Measurements from ENCODE around the gene NSUN6.
A peak's percentile ranks its signal among the peaks of the same experiment; 100 is the strongest.

The NSUN6 gene

DNA sequence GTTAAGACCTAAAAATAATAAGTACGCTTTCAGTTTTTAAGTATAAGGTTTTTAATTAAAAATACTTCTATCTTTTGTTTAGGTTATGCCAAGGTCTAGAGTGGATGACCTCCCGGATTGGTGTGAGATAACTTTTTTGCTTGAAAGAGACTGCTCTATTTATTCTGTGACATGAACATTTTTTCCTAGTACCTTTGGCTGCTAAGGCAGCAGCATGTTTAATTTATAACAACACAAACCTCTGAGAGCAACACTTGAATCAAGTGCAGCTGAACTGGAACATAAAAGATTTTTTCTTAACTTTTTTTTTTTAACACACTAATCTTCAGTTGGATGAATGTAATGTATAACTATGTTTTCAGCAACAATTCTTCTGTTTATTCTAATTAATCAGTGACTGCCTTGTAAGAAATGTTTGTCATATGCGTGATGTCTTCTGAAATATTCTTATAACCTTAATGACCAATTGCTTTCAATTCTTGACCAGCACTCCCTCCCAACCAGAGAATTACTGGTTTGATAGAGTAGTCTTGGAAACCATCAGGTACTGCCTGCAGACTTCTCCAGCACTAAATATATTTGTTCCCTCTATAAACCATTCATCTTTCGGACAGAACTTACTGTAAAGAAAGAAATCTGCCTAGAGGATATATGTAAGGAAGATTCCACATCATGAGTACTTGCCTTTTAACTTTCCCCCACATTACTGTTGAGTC is 23.9 kb upstream of the NSUN6 start:
- no peak for TF ChIP-seq GATA1 (IDR thresholded peaks at IDR 0.05; ENCODE audit: low read depth, low read length)
- TF ChIP-seq POLR2A (IDR thresholded peaks at IDR 0.05; ENCODE audit: low read length) = no peak

DNA sequence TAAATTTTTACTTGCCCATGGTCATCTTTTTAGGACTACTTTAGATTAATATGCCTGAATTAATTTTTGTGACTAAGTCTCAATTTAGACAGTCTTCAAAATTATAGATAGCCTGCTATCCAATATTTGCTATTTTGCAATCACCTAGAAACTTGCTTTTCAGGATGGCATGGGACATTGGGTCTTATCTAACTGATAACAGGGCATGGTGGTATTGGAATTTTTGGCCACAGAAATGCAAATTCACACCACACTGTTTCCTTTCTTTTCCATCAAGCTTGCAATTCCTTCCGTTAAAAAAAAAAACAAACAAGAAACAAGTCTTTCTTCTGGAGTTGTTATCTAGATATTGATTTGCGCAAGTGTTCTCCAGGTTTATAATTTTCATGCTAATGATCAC is 16.6 kb upstream of the NSUN6 start:
- no peak for TF ChIP-seq GATA1 (IDR thresholded peaks at IDR 0.05; ENCODE audit: low read depth, low read length)
- TF ChIP-seq POLR2A (IDR thresholded peaks at IDR 0.05; ENCODE audit: low read length) = no peak

More for the DNA sequence above, 23.9 kb upstream of the NSUN6 start:
- DNase-seq = no peak

DNA sequence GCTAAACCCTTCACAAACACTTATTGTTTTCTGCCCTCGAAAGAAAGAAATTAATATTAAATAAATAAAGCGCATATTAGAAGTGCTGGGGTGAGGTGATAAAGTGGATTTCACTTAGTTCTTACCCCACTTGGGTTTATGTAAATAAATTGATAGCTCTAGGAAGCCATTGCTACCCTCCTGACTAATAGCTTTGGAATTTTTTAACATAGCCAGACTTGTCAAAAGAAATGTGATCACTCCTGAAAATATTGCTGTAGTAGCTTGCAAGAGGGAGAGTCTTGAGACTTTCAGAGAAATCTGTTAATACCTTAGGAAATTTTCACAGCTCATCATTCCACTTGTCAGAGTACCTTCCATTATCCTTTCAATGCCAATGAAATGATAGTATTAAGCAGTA is 15.4 kb upstream of the NSUN6 start:
- TF ChIP-seq GATA1 (IDR thresholded peaks at IDR 0.05; ENCODE audit: low read depth, low read length) = no peak
- no peak for DNase-seq

More for the DNA sequence above, 16.6 kb upstream of the NSUN6 start:
- no peak for DNase-seq

DNA sequence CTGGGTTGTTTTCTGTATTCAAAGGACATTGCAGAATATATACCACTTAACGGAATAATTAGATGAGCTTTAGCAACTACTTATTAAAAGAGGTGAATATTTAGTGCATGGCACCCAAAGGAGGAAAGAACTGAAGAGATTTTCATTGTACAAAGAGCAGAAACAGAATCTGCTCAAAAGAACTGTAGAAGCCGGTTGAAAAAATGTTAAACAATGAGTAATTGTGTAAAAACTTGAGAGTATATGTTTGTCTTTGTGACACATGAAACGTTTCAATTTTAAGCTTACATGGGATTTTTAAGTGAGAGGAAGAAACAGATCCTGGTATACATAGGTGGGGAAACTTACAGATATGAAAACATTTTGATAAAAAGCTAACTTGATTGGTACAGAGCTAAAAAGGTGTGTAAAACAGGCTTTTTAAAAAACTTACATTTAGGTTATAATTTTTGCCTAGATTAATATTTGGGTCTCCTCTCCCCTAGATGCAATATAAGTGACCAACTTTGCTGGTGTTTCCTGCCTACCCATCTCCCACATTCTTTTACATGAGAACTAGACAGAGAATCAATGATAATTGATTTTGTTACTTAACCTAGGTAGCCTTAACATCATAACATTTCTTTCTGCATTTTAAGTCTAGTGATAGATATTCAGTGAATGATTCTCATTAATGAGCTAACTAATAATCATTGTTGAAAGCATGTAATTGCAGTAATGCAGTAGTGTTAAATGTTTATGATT is 14.6 kb upstream of the NSUN6 start:
- TF ChIP-seq POLR2A (IDR thresholded peaks at IDR 0.05; ENCODE audit: low read length) = no peak
- TF ChIP-seq GATA1 (IDR thresholded peaks at IDR 0.05; ENCODE audit: low read depth, low read length) = no peak
- no peak for DNase-seq

DNA sequence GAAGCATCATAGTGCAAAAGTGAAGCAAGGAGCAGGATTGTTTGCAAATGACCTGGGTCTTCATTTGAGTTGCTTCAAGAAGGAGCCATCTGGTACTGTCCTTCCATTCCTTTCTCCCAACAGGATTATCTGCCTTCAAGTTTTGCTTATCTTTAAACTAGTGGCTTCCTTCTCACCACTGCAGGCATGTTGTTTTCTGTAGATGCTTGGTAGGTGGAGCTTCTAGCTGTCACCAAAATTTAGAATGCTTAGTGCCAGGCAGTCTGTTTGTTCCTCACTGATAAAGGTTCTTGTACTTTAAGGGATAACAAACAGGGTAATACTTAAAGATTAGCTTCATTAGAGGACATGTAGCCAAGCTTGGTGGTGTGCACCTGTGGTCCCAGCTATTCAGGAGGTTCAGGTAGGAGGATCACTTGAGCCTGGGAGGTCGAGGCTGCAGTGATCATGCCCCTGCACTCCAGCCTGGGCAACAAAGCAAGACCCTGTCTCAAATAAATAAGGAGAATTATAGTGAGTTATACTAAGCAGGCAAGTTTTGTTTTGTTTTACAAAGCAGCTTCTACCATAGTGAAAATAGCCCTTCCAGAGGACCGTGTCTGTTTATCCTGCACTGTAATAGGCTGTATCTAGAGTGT is 13.6 kb upstream of the NSUN6 start:
- TF ChIP-seq GATA1 (IDR thresholded peaks at IDR 0.05; ENCODE audit: low read depth, low read length) (no peak), POLR2A (IDR thresholded peaks at IDR 0.05; ENCODE audit: low read length) (no peak)
- DNase-seq = peak; percentile 29 to 76

DNA sequence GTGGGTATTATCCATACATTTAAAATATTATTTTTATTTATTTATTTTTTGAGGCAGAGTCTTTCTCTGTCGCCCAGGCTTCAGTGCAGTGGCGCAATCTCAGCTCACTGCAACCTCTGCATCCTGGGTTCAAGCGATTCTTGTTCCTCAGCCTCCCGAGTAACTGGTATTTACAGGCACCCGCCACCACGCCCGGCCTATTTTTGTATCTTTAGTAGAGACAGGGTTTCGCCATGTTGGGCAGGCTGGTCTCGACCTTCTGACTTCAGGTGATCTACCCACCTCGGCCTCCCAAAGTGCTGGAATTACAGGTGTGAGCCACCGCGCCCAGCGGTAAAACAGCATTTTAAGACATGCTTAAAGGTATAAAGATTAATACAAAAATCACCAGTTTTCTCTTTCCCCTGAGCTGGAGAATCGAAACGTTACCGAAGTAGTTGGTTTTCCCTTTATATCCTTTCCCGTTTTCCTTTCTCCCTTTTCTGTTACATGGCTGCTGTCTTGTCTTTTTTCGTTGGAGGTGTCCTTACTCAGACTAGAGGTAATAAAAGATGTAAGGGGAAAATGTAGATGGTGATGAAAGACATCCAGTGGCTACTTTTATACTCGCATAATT is 9.5 kb upstream of the NSUN6 start:
- TF ChIP-seq POLR2A (IDR thresholded peaks at IDR 0.05; ENCODE audit: low read length) (no peak), GATA1 (IDR thresholded peaks at IDR 0.05; ENCODE audit: low read depth, low read length) (no peak)

DNA sequence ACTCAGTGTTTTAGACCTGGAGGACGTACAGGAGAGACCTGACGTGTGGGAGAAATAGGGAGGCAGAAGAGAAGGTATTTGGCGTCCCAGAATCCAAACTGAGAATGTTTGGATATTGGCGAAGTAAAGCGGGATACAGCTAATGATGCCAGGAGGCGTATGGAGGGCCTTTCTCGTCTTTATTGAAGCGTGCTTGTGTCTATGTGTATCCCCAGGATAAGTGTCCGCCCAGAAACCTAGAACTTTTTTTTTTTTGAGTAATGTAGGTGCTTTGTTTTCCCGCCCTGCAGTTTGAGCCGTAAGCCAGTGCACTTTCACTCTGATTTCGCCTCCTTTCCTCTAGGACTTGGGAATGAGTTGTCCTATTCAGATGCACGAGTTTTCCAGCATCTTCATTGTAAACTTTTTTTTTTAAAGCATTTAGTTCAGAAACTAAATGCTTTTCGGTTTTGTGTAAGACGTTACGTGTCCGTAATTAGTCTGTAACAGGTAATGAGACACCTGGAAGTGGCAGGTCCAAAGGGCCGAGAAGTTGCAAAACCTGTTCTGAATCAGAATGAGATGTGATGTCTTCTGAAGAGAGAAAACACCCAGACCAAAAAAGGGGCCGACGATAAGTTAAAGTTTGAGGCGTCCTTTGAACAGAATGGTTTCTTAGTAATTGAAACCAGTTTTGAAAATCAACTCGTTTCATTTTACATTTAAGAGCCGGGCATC is 8.6 kb upstream of the NSUN6 start:
- DNase-seq = peak; percentile 71 to 75
- TF ChIP-seq POLR2A (IDR thresholded peaks at IDR 0.05; ENCODE audit: low read length) (no peak), GATA1 (IDR thresholded peaks at IDR 0.05; ENCODE audit: low read depth, low read length) (no peak)

More for the DNA sequence above, 9.5 kb upstream of the NSUN6 start:
- DNase-seq = peak; percentile 15 to 18

DNA sequence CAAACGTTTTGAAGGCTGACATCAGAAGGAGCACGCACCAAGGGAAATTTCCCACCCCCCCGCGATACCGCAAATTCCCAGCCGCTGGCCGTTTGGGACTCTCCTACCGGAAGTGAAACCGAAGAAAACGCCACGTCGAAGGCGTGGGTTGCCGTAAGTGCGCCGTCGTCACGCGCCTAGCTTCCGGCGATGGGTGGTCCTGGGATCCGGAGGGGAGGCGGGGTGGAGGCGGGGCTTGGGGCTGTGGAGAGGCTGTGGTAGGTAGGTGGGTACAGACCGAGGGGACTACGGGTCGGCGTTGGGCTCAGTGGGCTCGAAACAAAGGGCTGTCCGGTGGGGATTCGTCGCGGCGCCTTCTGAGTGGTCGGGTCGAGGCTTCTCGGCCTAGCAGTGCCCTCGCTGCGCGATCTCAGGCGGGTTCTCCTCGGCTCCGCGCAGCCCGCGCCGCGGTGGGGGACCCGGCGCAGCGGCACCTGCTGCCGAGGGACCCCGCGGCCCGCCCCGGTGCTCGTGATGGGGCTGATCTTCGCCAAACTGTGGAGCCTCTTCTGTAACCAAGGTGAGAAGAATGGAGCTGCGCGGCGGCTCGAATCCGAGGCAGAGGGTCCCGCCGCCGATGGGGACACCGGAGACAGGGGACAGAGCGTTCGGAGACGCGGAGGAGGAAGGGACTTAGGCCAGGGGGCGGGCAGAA is 7.9 kb upstream of the NSUN6 start, which contains the start of gene ARL5B:
Gene ARL5B (plus strand): TSS at position 307 of the 694 bp plus-strand sequence. CDS start 207 bp downstream, at position 514.
- DNase-seq = peak; percentile 97
- peak; percentile 91 for TF ChIP-seq POLR2A (IDR thresholded peaks at IDR 0.05; ENCODE audit: low read length)
- TF ChIP-seq GATA1 (IDR thresholded peaks at IDR 0.05; ENCODE audit: low read depth, low read length) = no peak

DNA sequence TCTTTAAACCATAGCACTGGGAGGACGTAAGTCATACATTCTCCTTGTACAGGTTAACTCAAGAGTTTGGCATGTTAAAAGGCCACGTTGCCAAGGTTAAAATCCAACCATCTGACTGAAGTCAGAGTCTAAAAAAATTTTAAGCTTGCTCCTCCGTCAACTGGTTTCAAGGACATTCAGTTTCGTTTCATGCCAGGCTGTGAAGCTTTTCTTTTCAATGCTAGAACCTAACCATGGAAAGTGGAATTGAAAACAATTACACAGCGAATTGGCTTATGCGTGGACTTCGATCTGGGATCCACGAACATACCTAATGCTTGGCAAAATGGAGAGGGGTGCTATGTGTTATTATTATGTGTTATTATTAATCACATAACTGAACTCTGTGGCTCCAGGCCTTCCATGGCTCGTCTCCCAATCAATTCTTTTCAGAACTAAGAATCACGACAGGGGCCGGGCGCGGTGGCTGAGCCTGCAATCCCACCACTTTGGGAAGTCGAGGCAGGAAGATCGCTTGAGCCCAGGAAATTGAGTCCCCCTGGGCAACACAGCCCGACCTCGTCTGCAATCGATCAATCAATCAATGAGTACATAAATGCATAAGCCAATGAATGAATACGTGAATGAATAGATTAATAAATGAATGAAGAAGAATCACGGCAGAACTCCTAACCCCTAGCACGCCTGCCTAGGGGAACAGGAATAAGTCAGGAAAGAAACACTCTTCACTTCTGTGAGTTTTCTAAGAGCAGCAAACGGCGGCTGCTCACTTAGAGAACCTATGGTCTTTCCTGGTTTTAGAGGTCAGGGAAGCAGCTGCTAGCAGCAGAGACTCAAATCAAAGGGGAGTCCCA is 7.1 kb upstream of the NSUN6 start:
- peak; percentile 35 to 55 for DNase-seq
- TF ChIP-seq POLR2A (IDR thresholded peaks at IDR 0.05; ENCODE audit: low read length) = no peak

DNA sequence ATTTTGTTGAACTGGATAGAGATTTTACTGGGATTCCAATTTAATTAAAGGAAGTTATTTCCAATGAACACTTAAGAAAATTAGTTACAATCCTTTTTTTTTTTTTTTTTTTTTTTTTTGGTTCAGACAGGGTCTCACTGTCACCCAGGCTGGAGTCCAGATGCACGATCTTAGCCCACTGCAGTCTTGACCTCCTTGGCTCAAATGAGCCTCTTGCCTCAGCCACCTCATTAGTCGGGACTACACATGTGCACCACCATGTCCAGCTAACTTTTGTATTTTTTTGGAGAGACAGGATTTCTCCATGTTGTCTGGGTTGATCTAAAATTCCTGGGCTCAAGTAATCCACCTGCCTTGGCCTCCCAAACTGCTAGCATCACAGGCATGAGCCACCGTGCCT is 5.3 kb upstream of the NSUN6 start:
- TF ChIP-seq POLR2A (IDR thresholded peaks at IDR 0.05; ENCODE audit: low read length) (no peak), GATA1 (IDR thresholded peaks at IDR 0.05; ENCODE audit: low read depth, low read length) (no peak)
- DNase-seq = no peak

DNA sequence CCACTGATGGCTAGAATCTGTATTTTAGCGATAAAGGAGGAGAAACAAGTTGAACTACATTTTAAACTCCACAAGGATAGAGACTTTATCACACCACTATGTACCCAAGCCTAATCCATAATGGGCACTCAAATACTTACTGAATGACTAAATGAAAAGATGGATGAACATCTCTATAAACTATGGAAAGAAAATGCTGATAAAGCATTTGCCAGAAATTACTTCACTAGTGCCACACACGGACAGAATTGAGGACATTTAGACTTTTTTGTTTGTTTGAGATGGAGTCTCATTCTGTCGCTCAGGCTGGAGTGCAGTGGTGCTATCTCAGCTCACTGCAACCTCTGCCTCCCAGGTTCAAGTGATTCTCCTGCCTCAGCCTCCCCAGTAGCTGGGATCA is 1.7 kb upstream of the NSUN6 start:
- TF ChIP-seq GATA1 (IDR thresholded peaks at IDR 0.05; ENCODE audit: low read depth, low read length) (no peak), POLR2A (IDR thresholded peaks at IDR 0.05; ENCODE audit: low read length) (no peak)
- no peak for DNase-seq

DNA sequence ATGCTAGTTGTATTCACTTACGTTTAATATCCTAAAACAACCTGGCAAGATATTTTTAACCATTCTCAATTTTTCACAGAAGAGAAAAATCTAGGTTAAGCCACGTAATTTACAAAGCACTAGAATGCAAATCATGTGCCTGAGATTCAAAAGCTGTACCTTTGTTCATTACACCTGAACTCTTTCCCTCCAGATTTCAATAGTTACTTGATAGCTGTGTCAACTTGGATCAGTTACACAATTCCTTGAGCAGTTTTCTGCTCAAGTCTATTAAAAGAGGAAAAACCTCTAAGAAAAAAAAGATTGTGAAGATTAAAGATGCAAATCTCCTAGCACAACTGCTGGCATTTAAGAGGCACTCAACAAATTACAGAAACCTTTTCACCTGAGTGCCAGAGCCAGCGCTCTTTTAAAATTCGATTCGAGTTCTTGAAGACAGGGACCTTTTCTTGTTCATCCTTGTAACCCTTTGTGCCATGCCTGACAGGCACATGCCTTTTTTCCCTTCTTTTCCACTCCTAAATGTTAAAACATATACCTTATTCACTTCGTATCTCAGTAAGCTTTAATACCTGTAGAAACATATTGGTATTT is 886 bp downstream of the NSUN6 start:
- DNase-seq = peak; percentile 29 to 60
- TF ChIP-seq POLR2A (IDR thresholded peaks at IDR 0.05; ENCODE audit: low read length) (no peak), GATA1 (IDR thresholded peaks at IDR 0.05; ENCODE audit: low read depth, low read length) (no peak)

Data from erythroblast (primary cell).